HepG2 (cell line): ENCODE measurements around the gene GLCE. TPM values are rescaled to one million over a fixed set of nuclear protein-coding genes. Genes with fewer than 3 reads are reported as not detected.

ENCODE experiments used
- ATAC-seq: fragments of 200-7000 bp; cut with Tn5 transposase; 3 replicates; pipeline ENCODE4 v1.9.1; 2020; ENCODE audit warnings: mild to moderate bottlenecking, moderate library complexity
- BruUV-seq: library from RNA; stranded (reverse); fragments of 400-500 nt; replicated peaks from 2 replicates; lab custom pipeline; 2021; lab: Mats Ljungman, UMichigan
- CTCF ChIA-PET: fragments of 300-600 bp; formaldehyde crosslinking; extraction: SDS; loops from one replicate; lab custom pipeline; 2021; ENCODE audit warnings: low total read pairs, inconsistent platforms, low intra/inter-chr PET ratio; lab: Yijun Ruan, JAX
- POLR2A ChIA-PET: fragments of 350-600 bp; sonication (Branson Sonifier 250); formaldehyde crosslinking; loops from one replicate; lab custom pipeline; 2020; ENCODE audit warnings: antibody characterized with exemption, inconsistent platforms; lab: Yijun Ruan, JAX
- DNase-seq: peaks from one replicate; pipeline ENCODE4 v3.0.0-alpha.2; 2015; ENCODE audit warnings: low spot score
- FAIRE-seq: peaks from 3 replicates; lab custom pipeline; 2011; peaks lifted over from hg19 to GRCh38; lab: Jason Lieb, UNC
- H2AFZ ChIP-seq: one replicate; pipeline ENCODE4 v1.6.1; 2011; ENCODE audit warnings: low read length, inconsistent platforms
- H3K27ac ChIP-seq: fragments of 300-600 bp; 3 replicates; pipeline ENCODE4 v1.8.0; 2011; ENCODE audit warnings: mixed run types, mild to moderate bottlenecking, mixed read lengths, low read length, inconsistent platforms; ENCODE audit not compliant: insufficient read depth; ENCODE audit errors: extremely low read length
- H3K27me3 ChIP-seq, 2 experiments: fragments of 200-600 bp in 1 of 2; 2 replicates in 1 of 2; 3 replicates in 1 of 2; pipeline versions ENCODE4 v1.6.0 to v1.8.0; 2011; ENCODE audit warnings: low read length in 2 of 2, mild to moderate bottlenecking in 2 of 2, moderate library complexity in 2 of 2, inconsistent platforms in 1 of 2; ENCODE audit not compliant: insufficient read depth in 2 of 2, control insufficient read depth in 1 of 2
- H3K36me3 ChIP-seq, 2 experiments: fragments of 200-600 bp in 1 of 2; replicated peaks in 1 of 2; 2 replicates in 1 of 2; 3 replicates in 1 of 2; pipeline versions ENCODE4 v1.5.1 to v1.8.0; 2011; ENCODE audit warnings: low read length in 2 of 2, inconsistent platforms in 1 of 2; ENCODE audit not compliant: insufficient read depth in 2 of 2, control insufficient read depth in 1 of 2
- H3K4me1 ChIP-seq: 2 replicates; pipeline ENCODE4 v1.5.1; 2012; ENCODE audit warnings: low read length, inconsistent platforms; ENCODE audit not compliant: insufficient read depth
- H3K4me2 ChIP-seq: 2 replicates; pipeline ENCODE4 v1.6.0; 2011; ENCODE audit warnings: low read depth, low read length, inconsistent platforms
- H3K4me3 ChIP-seq, 3 experiments: fragments of 200-600 bp in 1 of 3; sonication (generic), shearing (Covaris generic) in 1 of 3; replicated peaks in 1 of 3; 2 replicates each; pipeline ENCODE4 v1.5.1; 2011 to 2016; ENCODE audit warnings: low read length in 3 of 3, inconsistent platforms in 2 of 3, low read depth in 2 of 3, mild to moderate bottlenecking in 2 of 3, control low read depth in 1 of 3, mixed read lengths in 1 of 3; ENCODE audit not compliant: insufficient read depth in 1 of 3
- H3K79me2 ChIP-seq: one replicate; pipeline ENCODE4 v1.6.1; 2011; ENCODE audit warnings: low read length, inconsistent platforms; ENCODE audit not compliant: insufficient read depth
- H3K9ac ChIP-seq: 2 replicates; pipeline ENCODE4 v1.6.0; 2011; ENCODE audit warnings: mild to moderate bottlenecking, low read depth, low read length, inconsistent platforms; ENCODE audit not compliant: insufficient read depth
- H3K9me3 ChIP-seq: 2 replicates; pipeline ENCODE4 v1.5.1; 2012; ENCODE audit warnings: mild to moderate bottlenecking, low read length
- H4K20me1 ChIP-seq: 2 replicates; pipeline ENCODE4 v1.6.0; 2011; ENCODE audit warnings: inconsistent platforms, mild to moderate bottlenecking, low read length, moderate library complexity; ENCODE audit not compliant: insufficient read depth
- BRD4 ChIP-seq: sonication (generic); formaldehyde crosslinking; IDR thresholded peaks from 2 replicates; pipeline ENCODE4 v1.4.0; 2020; ENCODE audit warnings: missing genetic modification reagents
- CBX1 ChIP-seq: IDR thresholded peaks from one replicate; pipeline ENCODE4 v1.6.1; 2016; ENCODE audit warnings: antibody characterized with exemption, low read depth
- ELF3 ChIP-seq: IDR thresholded peaks from 2 replicates; pipeline ENCODE4 v1.6.1; 2016; ENCODE audit warnings: missing genetic modification reagents, missing compliant biosample characterization
- HIC2 ChIP-seq: sonication (generic); formaldehyde crosslinking; IDR thresholded peaks from 2 replicates; pipeline ENCODE4 v1.9.0; 2022; ENCODE audit warnings: low read depth, missing genetic modification reagents
- PAX8 ChIP-seq: sonication (generic); formaldehyde crosslinking; IDR thresholded peaks from 2 replicates; pipeline ENCODE4 v1.8.0; 2022; ENCODE audit warnings: mild to moderate bottlenecking, missing genetic modification reagents, borderline replicate concordance
- SATB2 ChIP-seq: sonication (generic); formaldehyde crosslinking; IDR thresholded peaks from 2 replicates; pipeline ENCODE4 v1.5.0; 2020; ENCODE audit warnings: missing genetic modification reagents
- ZBED4 ChIP-seq: sonication (generic); formaldehyde crosslinking; IDR thresholded peaks from 2 replicates; pipeline ENCODE4 v1.4.0; 2020; ENCODE audit warnings: missing genetic modification reagents, borderline replicate concordance
- ZBTB33 ChIP-seq: sonication (generic); formaldehyde crosslinking; IDR thresholded peaks from 2 replicates; pipeline ENCODE4 v1.4.0; 2020; ENCODE audit warnings: missing genetic modification reagents
- ZNF101 ChIP-seq: sonication (generic); formaldehyde crosslinking; IDR thresholded peaks from 2 replicates; pipeline ENCODE4 v1.4.0; 2020; ENCODE audit warnings: mild to moderate bottlenecking, low read depth, missing genetic modification reagents, borderline replicate concordance
- ZNF639 ChIP-seq: conservative IDR thresholded peaks from 2 replicates; pipeline ENCODE4 v1.6.1; 2018; ENCODE audit warnings: missing genetic modification reagents
- ZSCAN29 ChIP-seq: sonication (generic); formaldehyde crosslinking; conservative IDR thresholded peaks from 2 replicates; pipeline ENCODE4 v1.4.0; 2020; ENCODE audit warnings: mild to moderate bottlenecking, missing genetic modification reagents
- WGBS: methylation state at CpG from one replicate; pipeline ENCODE4 v1.1.6; 2017; ENCODE audit warnings: low lambda C conversion rate; 5-methylcytosine and 5-hydroxymethylcytosine counted together
- in situ Hi-C: cut with HindIII; loops from 2 replicates; pipeline ENCODE4 v1.10.0; 2017; ENCODE audit warnings: low pct_unique_long_range_greater_than_20kb; ENCODE audit not compliant: extremely low pct_ligation_motif_present
- intact Hi-C: fragments of 100-400 bp; cut with micrococcal nuclease; formaldehyde crosslinking; loops from one replicate; pipeline ENCODE4 v1.10.0; 2022; ENCODE audit not compliant: unreplicated experiment
- polyA plus RNA-seq, 8 experiments: library from polyadenylated mRNA; depleted of rRNA in 3 of 8; stranded (reverse) in 7 of 8; unstranded in 1 of 8; fragments of >200 nt; fragmentation: Illumina TruSeq in 4 of 8; extraction: Trizol in 4 of 8; gene quantifications; 2 replicates each; pipeline versions ENCODE4 v1.2.1 to v1.2.3, GENCODE V29; 2011 to 2016; ENCODE audit warnings: low read depth in 4 of 8, missing spikeins in 1 of 8, mixed read lengths in 1 of 8; ENCODE audit not compliant: insufficient read depth in 1 of 8
- total RNA-seq, 5 experiments: library from RNA; depleted of rRNA; stranded (reverse); fragments of >200 nt; fragmentation: Illumina TruSeq; extraction: Trizol; gene quantifications; 2 replicates each; pipeline ENCODE4 v1.2.3, GENCODE V29; 2016; ENCODE audit warnings: low read depth in 1 of 5

The GLCE gene
- total and polyA plus RNA-seq, 2 of the 13 experiments (the other 11 are each of a cell fraction or from before 2014, with no cell fraction given), result 12.9 to 23.4 TPM

- in situ Hi-C loops, result no loop called here
- ChIA-PET POLR2A (interaction anchor here (1.6 kb wide), 1 partner anchor 10 kb away, joined by 9 read pairs; the partner anchor contains the start of gene GLCE), CTCF (no interaction called here)
- no peaks in the 10 kb centered on the region for H4K20me1 ChIP-seq
- H3K79me2 ChIP-seq, result no peaks in the 10 kb centered on the region
- H3K9me3 ChIP-seq, result no peaks in the 10 kb centered on the region
- no peak overlapping the region for H3K27ac ChIP-seq
- FAIRE-seq, result no peak
- H3K9ac ChIP-seq, result no peak overlapping the region
- peak overlapping the region; percentile 37; the same call in 1 of the 2 replicates for H3K4me2 ChIP-seq
- no peak overlapping the region for H2AFZ ChIP-seq
- no TSS peak for BruUV-seq
- H3K4me1 ChIP-seq, result peaks cover 30% of the 10 kb centered on the region
- H3K4me3 ChIP-seq, result no peak overlapping the region
- no peak for TF ChIP-seq BRD4 (CRISPR knock-in tag)
- no peak for TF ChIP-seq PAX8 (CRISPR knock-in tag)
- no peak for TF ChIP-seq ZSCAN29 (CRISPR knock-in tag)
- no peak for TF ChIP-seq SATB2 (CRISPR knock-in tag)
- TF ChIP-seq ZNF639, result no peak
- TF ChIP-seq CBX1, result no peak
- TF ChIP-seq ELF3, result no peak
- TF ChIP-seq HIC2 (CRISPR knock-in tag), result no peak
- TF ChIP-seq ZBTB33 (CRISPR knock-in tag), result no peak
- no peak for TF ChIP-seq ZBED4 (CRISPR knock-in tag)
- no peak for TF ChIP-seq ZNF101 (CRISPR knock-in tag)
- H3K36me3 ChIP-seq, result no peaks in the 10 kb centered on the region
- no peak for ATAC-seq
- intact Hi-C loops, result no loop called here
- 53% methylated on average over 3 of the region's 3 CpGs for WGBS
- no peak for DNase-seq
- H3K27me3 ChIP-seq, result no peaks in the 10 kb centered on the region
Measured at GRCh38 chr15:69150336-69150735, 10.1 kb upstream of the GLCE start.
